ENCODE data around the gene SCN10A.

The SCN10A gene

GRCh38 chr3:38763569-38763968 lies 52.4 kb downstream of the SCN10A start:
- DNase-seq: no peak

- DNase-seq: no peak
Measured at GRCh38 chr3:38758557-38758956, 57.5 kb downstream of the SCN10A start.

GRCh38 chr3:38757721-38758120 lies 58.3 kb downstream of the SCN10A start:
- DNase-seq: no peak

GRCh38 chr3:38756892-38757291 lies 59.1 kb downstream of the SCN10A start:
- DNase-seq: no peak

GRCh38 chr3:38755130-38755529 lies 60.9 kb downstream of the SCN10A start:
- no peak for DNase-seq

- no peak for DNase-seq
Measured at GRCh38 chr3:38746641-38747040, 69.4 kb downstream of the SCN10A start.

- DNase-seq: no peak
Measured at GRCh38 chr3:38743043-38743442, 73.0 kb downstream of the SCN10A start.

- no peak for DNase-seq
Measured at GRCh38 chr3:38742550-38742949, 73.5 kb downstream of the SCN10A start.

- DNase-seq: no peak
Measured at GRCh38 chr3:38740537-38740936, 75.5 kb downstream of the SCN10A start.

- DNase-seq: no peak
Measured at GRCh38 chr3:38739931-38740330, 76.1 kb downstream of the SCN10A start.

GRCh38 chr3:38739396-38739689 lies 76.7 kb downstream of the SCN10A start:
- DNase-seq: no peak

- no peak for DNase-seq
Measured at GRCh38 chr3:38738630-38739395, 77.2 kb downstream of the SCN10A start.

- DNase-seq: no peak
Measured at GRCh38 chr3:38731522-38731921, 84.5 kb downstream of the SCN10A start.

GRCh38 chr3:38730281-38730680 lies 85.7 kb downstream of the SCN10A start:
- DNase-seq: no peak

GRCh38 chr3:38728008-38728407 lies 88.0 kb downstream of the SCN10A start:
- DNase-seq: no peak

- no peak for DNase-seq
Measured at GRCh38 chr3:38726751-38727150, 89.3 kb downstream of the SCN10A start.

- no peak for DNase-seq
Measured at GRCh38 chr3:38725726-38726419, 90.1 kb downstream of the SCN10A start.

GRCh38 chr3:38724392-38724736 lies 91.7 kb downstream of the SCN10A start:
- no peak for DNase-seq

GRCh38 chr3:38723569-38724391 lies 92.2 kb downstream of the SCN10A start:
- DNase-seq: no peak

GRCh38 chr3:38722781-38723568 lies 93.0 kb downstream of the SCN10A start:
- DNase-seq: no peak

GRCh38 chr3:38721207-38721772 lies 94.7 kb downstream of the SCN10A start:
- DNase-seq: no peak

- DNase-seq: no peak
Measured at GRCh38 chr3:38720465-38720864, 95.6 kb downstream of the SCN10A start.
